HL-60 (cell line): ENCODE measurements around the gene RRP7A.

Experiments
- POLR2AphosphoS5 ChIP-seq: IDR thresholded peaks from 2 replicates; pipeline ENCODE4 v1.6.1; 2012; ENCODE audit warnings: low read depth
- TF ChIP-seq, protein P1 (sequence below): IDR thresholded peaks from one replicate; pipeline ENCODE4 v1.5.1; 2011; ENCODE audit warnings: low read length, control low read depth, inconsistent platforms; ENCODE audit not compliant: insufficient read depth
- TF ChIP-seq, protein P2 (sequence below): IDR thresholded peaks from 2 replicates; pipeline ENCODE4 v1.6.1; 2012; ENCODE audit warnings: low read depth; ENCODE audit not compliant: insufficient replicate concordance

DNA sequence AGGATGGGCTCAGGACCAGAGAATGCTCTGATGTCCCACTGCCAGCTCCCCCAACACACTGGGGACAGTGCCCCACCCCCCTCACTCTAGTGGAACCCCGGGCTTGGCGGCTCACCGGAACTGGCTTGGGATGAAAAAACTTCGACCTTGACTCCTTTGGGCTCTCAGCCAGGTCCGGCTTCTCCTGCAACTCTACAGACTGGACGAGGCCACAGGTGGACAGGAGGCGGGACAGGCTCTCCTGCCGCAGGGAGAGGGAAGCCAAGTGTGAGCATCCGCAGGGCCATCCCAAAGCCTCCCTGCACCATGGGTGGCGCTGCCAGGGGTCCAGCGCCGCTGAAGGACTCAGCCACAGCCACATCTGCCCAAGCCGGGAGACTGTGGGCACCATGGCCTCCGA, 3.7 kb downstream of the RRP7A start:
- TF ChIP-seq, protein P1, sequence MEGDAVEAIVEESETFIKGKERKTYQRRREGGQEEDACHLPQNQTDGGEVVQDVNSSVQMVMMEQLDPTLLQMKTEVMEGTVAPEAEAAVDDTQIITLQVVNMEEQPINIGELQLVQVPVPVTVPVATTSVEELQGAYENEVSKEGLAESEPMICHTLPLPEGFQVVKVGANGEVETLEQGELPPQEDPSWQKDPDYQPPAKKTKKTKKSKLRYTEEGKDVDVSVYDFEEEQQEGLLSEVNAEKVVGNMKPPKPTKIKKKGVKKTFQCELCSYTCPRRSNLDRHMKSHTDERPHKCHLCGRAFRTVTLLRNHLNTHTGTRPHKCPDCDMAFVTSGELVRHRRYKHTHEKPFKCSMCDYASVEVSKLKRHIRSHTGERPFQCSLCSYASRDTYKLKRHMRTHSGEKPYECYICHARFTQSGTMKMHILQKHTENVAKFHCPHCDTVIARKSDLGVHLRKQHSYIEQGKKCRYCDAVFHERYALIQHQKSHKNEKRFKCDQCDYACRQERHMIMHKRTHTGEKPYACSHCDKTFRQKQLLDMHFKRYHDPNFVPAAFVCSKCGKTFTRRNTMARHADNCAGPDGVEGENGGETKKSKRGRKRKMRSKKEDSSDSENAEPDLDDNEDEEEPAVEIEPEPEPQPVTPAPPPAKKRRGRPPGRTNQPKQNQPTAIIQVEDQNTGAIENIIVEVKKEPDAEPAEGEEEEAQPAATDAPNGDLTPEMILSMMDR: no peak
- no peak for TF ChIP-seq POLR2AphosphoS5
- TF ChIP-seq, protein P2, sequence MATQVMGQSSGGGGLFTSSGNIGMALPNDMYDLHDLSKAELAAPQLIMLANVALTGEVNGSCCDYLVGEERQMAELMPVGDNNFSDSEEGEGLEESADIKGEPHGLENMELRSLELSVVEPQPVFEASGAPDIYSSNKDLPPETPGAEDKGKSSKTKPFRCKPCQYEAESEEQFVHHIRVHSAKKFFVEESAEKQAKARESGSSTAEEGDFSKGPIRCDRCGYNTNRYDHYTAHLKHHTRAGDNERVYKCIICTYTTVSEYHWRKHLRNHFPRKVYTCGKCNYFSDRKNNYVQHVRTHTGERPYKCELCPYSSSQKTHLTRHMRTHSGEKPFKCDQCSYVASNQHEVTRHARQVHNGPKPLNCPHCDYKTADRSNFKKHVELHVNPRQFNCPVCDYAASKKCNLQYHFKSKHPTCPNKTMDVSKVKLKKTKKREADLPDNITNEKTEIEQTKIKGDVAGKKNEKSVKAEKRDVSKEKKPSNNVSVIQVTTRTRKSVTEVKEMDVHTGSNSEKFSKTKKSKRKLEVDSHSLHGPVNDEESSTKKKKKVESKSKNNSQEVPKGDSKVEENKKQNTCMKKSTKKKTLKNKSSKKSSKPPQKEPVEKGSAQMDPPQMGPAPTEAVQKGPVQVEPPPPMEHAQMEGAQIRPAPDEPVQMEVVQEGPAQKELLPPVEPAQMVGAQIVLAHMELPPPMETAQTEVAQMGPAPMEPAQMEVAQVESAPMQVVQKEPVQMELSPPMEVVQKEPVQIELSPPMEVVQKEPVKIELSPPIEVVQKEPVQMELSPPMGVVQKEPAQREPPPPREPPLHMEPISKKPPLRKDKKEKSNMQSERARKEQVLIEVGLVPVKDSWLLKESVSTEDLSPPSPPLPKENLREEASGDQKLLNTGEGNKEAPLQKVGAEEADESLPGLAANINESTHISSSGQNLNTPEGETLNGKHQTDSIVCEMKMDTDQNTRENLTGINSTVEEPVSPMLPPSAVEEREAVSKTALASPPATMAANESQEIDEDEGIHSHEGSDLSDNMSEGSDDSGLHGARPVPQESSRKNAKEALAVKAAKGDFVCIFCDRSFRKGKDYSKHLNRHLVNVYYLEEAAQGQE: no peak
